ENCODE results near the gene AGO3. TPM values are rescaled to one million over a fixed set of nuclear protein-coding genes. Genes with fewer than 3 reads are reported as not detected.

Gene AGO3
- total RNA-seq, 1 experiment from 2014 or later: 26.9 TPM

GRCh38 chr1:36111151-36111550 is 180.2 kb downstream of the AGO3 start:
- ChIA-PET RAD21 (ENCODE audit: low non-redundant PET in 1 of 2, low total read pairs in 2 of 2, uncharacterized antibody in 2 of 2, unreplicated experiment in 2 of 2) (no interaction called here), CTCF (no interaction called here), POLR2A (no interaction called here)
- no peaks in the 10 kb centered on the region for H3K9me2 ChIP-seq (ENCODE audit: insufficient read depth)
- no peaks in the 10 kb centered on the region for H3K27me3 ChIP-seq (ENCODE audit: insufficient read depth, low read length)
- TF ChIP-seq SRF (IDR thresholded peaks at IDR 0.05; ENCODE audit: low read depth) (no peak), TCF7L2 (IDR thresholded peaks at IDR 0.05; ENCODE audit: borderline replicate concordance, extremely low read depth, insufficient read depth, insufficient read length) (no peak), REST (IDR thresholded peaks at IDR 0.05; ENCODE audit: low read depth) (no peak), EZH2 (IDR thresholded peaks at IDR 0.05) (no peak), ELF1 (IDR thresholded peaks at IDR 0.05; ENCODE audit: borderline replicate concordance, low read depth) (no peak), SP1 (IDR thresholded peaks at IDR 0.05; ENCODE audit: low read depth) (no peak), SIN3A (IDR thresholded peaks at IDR 0.05; ENCODE audit: low read depth) (no peak), ZBTB33 (IDR thresholded peaks at IDR 0.05; ENCODE audit: extremely low read depth, insufficient replicate concordance, low read length) (no peak), ATF3 (IDR thresholded peaks at IDR 0.05) (no peak), CBX3 (IDR thresholded peaks at IDR 0.05; ENCODE audit: low read depth) (no peak), POLR2A (IDR thresholded peaks at IDR 0.05; ENCODE audit: borderline replicate concordance, extremely low read depth, insufficient read depth, insufficient read length) (no peak), CTCF (IDR thresholded peaks at IDR 0.05 in 2 of 3, conservative IDR thresholded peaks at IDR 0.05 in 1 of 3; ENCODE audit: borderline replicate concordance in 1 of 3, insufficient read depth in 1 of 3, low read depth in 2 of 3, low read length in 2 of 3) (no peak), EZH2phosphoT487 (IDR thresholded peaks at IDR 0.05; ENCODE audit: borderline replicate concordance) (no peak), ZFX (IDR thresholded peaks at IDR 0.05) (no peak), CEBPB (IDR thresholded peaks at IDR 0.05; ENCODE audit: low read depth) (no peak), ZNF274 (IDR thresholded peaks at IDR 0.05; ENCODE audit: low read depth, low read length) (no peak), JUND (IDR thresholded peaks at IDR 0.05) (no peak), FOSL1 (IDR thresholded peaks at IDR 0.05; ENCODE audit: low read depth) (no peak), POLR2AphosphoS5 (IDR thresholded peaks at IDR 0.05; ENCODE audit: low read depth, low read length) (no peak), EGR1 (IDR thresholded peaks at IDR 0.05; ENCODE audit: low read depth) (no peak)
- no peaks in the 10 kb centered on the region for H4K20me1 ChIP-seq (ENCODE audit: insufficient read depth)
- no peak overlapping the region for H3K4me2 ChIP-seq (ENCODE audit: low read length)
- H3K36me3 ChIP-seq (ENCODE audit: control insufficient read depth in 1 of 2, insufficient read depth in 2 of 2, low read length in 2 of 2): no peaks in the 10 kb centered on the region
- BruUV-seq (replicated peaks): no TSS peak
- no peak overlapping the region for H3K27ac ChIP-seq (ENCODE audit: low read depth, low read length)
- H3K4me3 ChIP-seq (replicated peaks in 1 of 2; ENCODE audit: low read depth in 1 of 2, low read length in 2 of 2): no peak overlapping the region
- H3K79me2 ChIP-seq (ENCODE audit: insufficient read depth, low read length): no peaks in the 10 kb centered on the region
- H3K9me3 ChIP-seq (ENCODE audit: control insufficient read depth in 1 of 2, insufficient read depth in 1 of 2, low read depth in 1 of 2, low read length in 2 of 2): no peaks in the 10 kb centered on the region
- intact Hi-C loops (cut with micrococcal nuclease): no loop called here
- no peak overlapping the region for H3K9ac ChIP-seq (ENCODE audit: low read length)
- DNase-seq (ENCODE audit: low read depth, low spot score) (no peak), ATAC-seq (no peak)
- no peak overlapping the region for H2AFZ ChIP-seq (ENCODE audit: low read depth, low read length, poor library complexity, severe bottlenecking)
- peaks cover 2 to 9% of the 10 kb centered on the region in 2 experiments; a peak in 3 of 4 replicates for H3K4me1 ChIP-seq (ENCODE audit: control insufficient read depth in 1 of 2, insufficient read depth in 2 of 2, low read length in 2 of 2)

All from HCT116 (cell line).